Liver (tissue), 9 donors: ENCODE results near the gene MRPS23. TPM values are rescaled to one million over a fixed set of nuclear protein-coding genes. Genes with fewer than 3 reads are reported as not detected.

Experiments used
- DNase-seq: peaks from one replicate; pipeline ENCODE4 v3.0.0-alpha.2; 2017; ENCODE audit warnings: low spot score
- H3K27ac ChIP-seq, 2 donors: one replicate each; pipeline ENCODE4 v1.7.0; 2013; ENCODE audit warnings: inconsistent platforms in 2 of 2, low read length in 2 of 2, control low read depth in 1 of 2, low read depth in 1 of 2, mild to moderate bottlenecking in 1 of 2
- H3K27me3 ChIP-seq, 4 donors: one replicate each; pipeline versions ENCODE4 v1.6.1 to v1.7.0; 2013; ENCODE audit warnings: low read length in 3 of 4, inconsistent platforms in 1 of 4, mild to moderate bottlenecking in 1 of 4, moderate library complexity in 1 of 4; ENCODE audit not compliant: control insufficient read depth in 4 of 4, insufficient read depth in 4 of 4
- H3K36me3 ChIP-seq, 4 donors: one replicate each; pipeline versions ENCODE4 v1.6.1 to v1.7.0; 2013; ENCODE audit warnings: low read length in 3 of 4, mild to moderate bottlenecking in 3 of 4, low read depth in 1 of 4, moderate library complexity in 1 of 4; ENCODE audit not compliant: control insufficient read depth in 4 of 4, insufficient read depth in 3 of 4
- H3K4me1 ChIP-seq, 4 donors: one replicate each; pipeline versions ENCODE4 v1.6.1 to v1.7.0; 2013; ENCODE audit warnings: low read length in 3 of 4, mild to moderate bottlenecking in 3 of 4, moderate library complexity in 1 of 4; ENCODE audit not compliant: control insufficient read depth in 4 of 4, insufficient read depth in 4 of 4
- H3K4me3 ChIP-seq, 3 donors: one replicate each; pipeline versions ENCODE4 v1.6.1 to v1.7.0; 2013; ENCODE audit warnings: low read length in 3 of 3, control low read depth in 1 of 3, low read depth in 1 of 3, mild to moderate bottlenecking in 1 of 3
- H3K9ac ChIP-seq, 2 donors: one replicate each; pipeline ENCODE4 v1.7.0; 2013; ENCODE audit warnings: low read length in 2 of 2, mild to moderate bottlenecking in 2 of 2, moderate library complexity in 2 of 2, control low read depth in 1 of 2, low read depth in 1 of 2
- H3K9me3 ChIP-seq, 4 donors: one replicate each; pipeline versions ENCODE4 v1.6.1 to v1.7.0; 2013; ENCODE audit warnings: low read length in 3 of 4; ENCODE audit not compliant: control insufficient read depth in 4 of 4
- ATF3 ChIP-seq: IDR thresholded peaks from 2 replicates; pipeline ENCODE4 v1.6.1; 2016; ENCODE audit warnings: antibody characterized with exemption
- CTCF ChIP-seq: fragments of 150-350 bp; IDR thresholded peaks from 2 replicates; pipeline ENCODE4 v1.5.1; 2017; ENCODE audit warnings: improper control_type of control experiment, low read depth, low read length; ENCODE audit not compliant: missing input control
- EGR1 ChIP-seq, 2 donors: IDR thresholded peaks; 2 replicates each; pipeline ENCODE4 v1.6.1; 2016 to 2018; ENCODE audit warnings: antibody characterized with exemption in 2 of 2, low read depth in 2 of 2
- FOXA1 ChIP-seq: IDR thresholded peaks from 2 replicates; pipeline ENCODE4 v1.6.1; 2016; ENCODE audit warnings: antibody characterized with exemption
- FOXA2 ChIP-seq: IDR thresholded peaks from 2 replicates; pipeline ENCODE4 v1.6.1; 2016; ENCODE audit warnings: antibody characterized with exemption
- GABPA ChIP-seq, 2 donors: IDR thresholded peaks in 1 of 2; conservative IDR thresholded peaks in 1 of 2; 2 replicates each; pipeline ENCODE4 v1.6.1; 2016; ENCODE audit warnings: antibody characterized with exemption in 2 of 2, mild to moderate bottlenecking in 1 of 2, moderate library complexity in 1 of 2
- HNF4A ChIP-seq, 2 donors: conservative IDR thresholded peaks; 2 replicates each; pipeline ENCODE4 v1.6.1; 2016; ENCODE audit warnings: antibody characterized with exemption in 2 of 2, mild to moderate bottlenecking in 2 of 2
- HNF4G ChIP-seq: IDR thresholded peaks from 2 replicates; pipeline ENCODE4 v1.6.1; 2016; ENCODE audit warnings: antibody characterized with exemption
- JUND ChIP-seq, 2 donors: IDR thresholded peaks; 2 replicates each; pipeline ENCODE4 v1.6.1; 2016; ENCODE audit warnings: antibody characterized with exemption in 2 of 2
- MAX ChIP-seq: IDR thresholded peaks from 2 replicates; pipeline ENCODE4 v1.6.1; 2016; ENCODE audit warnings: antibody characterized with exemption
- NR2F2 ChIP-seq: IDR thresholded peaks from 2 replicates; pipeline ENCODE4 v1.6.1; 2016; ENCODE audit warnings: antibody characterized with exemption
- RAD21 ChIP-seq, 2 donors: IDR thresholded peaks; 2 replicates each; pipeline ENCODE4 v1.6.1; 2016; ENCODE audit warnings: antibody characterized with exemption in 2 of 2, mild to moderate bottlenecking in 2 of 2
- REST ChIP-seq: IDR thresholded peaks from 2 replicates; pipeline ENCODE4 v1.6.1; 2016; ENCODE audit warnings: antibody characterized with exemption, mild to moderate bottlenecking
- RXRA ChIP-seq, 2 donors: IDR thresholded peaks; 2 replicates each; pipeline ENCODE4 v1.6.1; 2017 to 2018; ENCODE audit warnings: antibody characterized with exemption in 2 of 2, mild to moderate bottlenecking in 1 of 2
- SP1 ChIP-seq: IDR thresholded peaks from 2 replicates; pipeline ENCODE4 v1.6.1; 2018; ENCODE audit warnings: antibody characterized with exemption, mild to moderate bottlenecking
- TAF1 ChIP-seq: conservative IDR thresholded peaks from 2 replicates; pipeline ENCODE4 v1.6.1; 2016; ENCODE audit warnings: antibody characterized with exemption, mild to moderate bottlenecking
- YY1 ChIP-seq: IDR thresholded peaks from 2 replicates; pipeline ENCODE4 v1.6.1; 2016; ENCODE audit warnings: antibody characterized with exemption, mild to moderate bottlenecking
- ZBTB33 ChIP-seq: IDR thresholded peaks from 2 replicates; pipeline ENCODE4 v1.6.1; 2016; ENCODE audit warnings: antibody characterized with exemption
- WGBS: extraction: QIAGEN DNeasy Blood & Tissue Kit; methylation state at CpG from one replicate; pipeline ENCODE4 v1.1.7; 2013; 5-methylcytosine and 5-hydroxymethylcytosine counted together
- polyA plus RNA-seq, 2 donors: library from polyadenylated mRNA; stranded (reverse) in 1 of 2; unstranded in 1 of 2; fragments of 200-250 nt in 1 of 2; fragments of >200 nt in 1 of 2; fragmentation: Nextera tagmentation in 1 of 2; extraction: Ambion mirVana in 1 of 2; gene quantifications; one replicate each; pipeline versions ENCODE4 v1.2.1 to v1.2.3, GENCODE V29; 2013 to 2015
- total RNA-seq, 2 donors: library from RNA; depleted of rRNA; stranded (reverse); fragments of >200 nt; gene quantifications; one replicate each; pipeline ENCODE4 v1.2.3, GENCODE V29; 2014
- donor health status: healthy.
- donor health status: healthy.
- donor health status: healthy.
- donor health status: healthy.
- donor health status: healthy.

Gene MRPS23
- total and polyA plus RNA-seq, 4 donors = 9.8 to 24.3 (median 16.9) TPM

GRCh38 chr17:57898487-57899311, 48.9 kb upstream of the MRPS23 start:
- Histone ChIP-seq H3K27me3 (no peaks in the 10 kb centered on the region), H3K36me3 (no peaks in the 10 kb centered on the region), H3K9ac (no peak overlapping the region), H3K27ac (peak overlapping the region; percentile 25 to 36), H3K4me3 (no peak overlapping the region), H3K9me3 (no peaks in the 10 kb centered on the region), H3K4me1 (peaks cover 0 to 20% (median 13%) of the 10 kb centered on the region in 4 donors)
- no peak for TF ChIP-seq TAF1
- TF ChIP-seq REST = no peak
- TF ChIP-seq HNF4A (conservative IDR thresholded peaks at IDR 0.05) = no peak
- TF ChIP-seq HNF4G = no peak
- TF ChIP-seq RXRA (IDR thresholded peaks at IDR 0.05) = no peak
- no peak for TF ChIP-seq CTCF
- TF ChIP-seq FOXA2 = no peak
- no peak for TF ChIP-seq JUND (IDR thresholded peaks at IDR 0.05)
- TF ChIP-seq ZBTB33 = no peak
- TF ChIP-seq GABPA (IDR thresholded peaks at IDR 0.05 in 1 of 2, conservative IDR thresholded peaks at IDR 0.05 in 1 of 2) = no peak
- no peak for TF ChIP-seq ATF3
- TF ChIP-seq SP1 = no peak
- TF ChIP-seq MAX = no peak
- no peak for TF ChIP-seq EGR1 (IDR thresholded peaks at IDR 0.05; ENCODE audit: low read depth in 2 of 2)
- no peak for TF ChIP-seq FOXA1
- TF ChIP-seq RAD21 (IDR thresholded peaks at IDR 0.05) = no peak
- TF ChIP-seq YY1 = no peak
- no peak for TF ChIP-seq NR2F2
- no peak for DNase-seq
- WGBS = 79% methylated on average over 9 of the region's 9 CpGs
